Peyer's patch (tissue), 4 donors: Measurements from ENCODE around the gene BRD8. TPM values are rescaled to one million over a fixed set of nuclear protein-coding genes. Genes with fewer than 3 reads are reported as not detected.
"Not testable (repeated sequence)": the region's sequence is repeated elsewhere in the genome, so short reads cannot be mapped to it uniquely, and the experiment has no call there.

Experiments used
- DNase-seq, 3 donors: peaks; one replicate each; pipeline ENCODE4 v3.0.0-alpha.2; 2017 to 2019
- H3K27ac ChIP-seq, 4 donors: fragments of 200-600 bp; sonication (generic); one replicate each; pipeline ENCODE4 v1.5.1; 2016 to 2019
- H3K27me3 ChIP-seq, 2 donors: fragments of 200-600 bp; sonication (generic); one replicate each; pipeline ENCODE4 v1.5.1; 2019
- H3K36me3 ChIP-seq, 3 donors: fragments of 200-600 bp; sonication (generic); one replicate each; pipeline ENCODE4 v1.5.1; 2016 to 2019
- H3K4me1 ChIP-seq, 4 donors: fragments of 200-600 bp; sonication (generic); one replicate each; pipeline ENCODE4 v1.5.1; 2016 to 2019
- H3K4me3 ChIP-seq, 4 donors: fragments of 200-600 bp; sonication (generic); 1 replicate in 3 of 4; 2 replicates in 1 of 4; pipeline ENCODE4 v1.5.1; 2016 to 2019; ENCODE audit warnings: mild to moderate bottlenecking in 1 of 4
- H3K9me3 ChIP-seq, 4 donors: fragments of 200-600 bp; sonication (generic); one replicate each; pipeline ENCODE4 v1.5.1; 2016 to 2019; ENCODE audit warnings: mild to moderate bottlenecking in 1 of 4
- POLR2A ChIP-seq, 2 donors: fragments of 450-650 bp; IDR thresholded peaks; one replicate each; pipeline ENCODE4 v1.5.1; 2017; ENCODE audit warnings: antibody characterized with exemption in 2 of 2, mild to moderate bottlenecking in 2 of 2, moderate library complexity in 2 of 2
- total RNA-seq, 4 donors: library from RNA; depleted of rRNA; stranded (reverse); fragments of >200 nt; gene quantifications; one replicate each; pipeline ENCODE4 v1.1.0, GENCODE V29; 2016
- TF ChIP-seq, protein P1 (sequence below), 6 experiments: fragments of 450-650 bp in 4 of 6; fragments of 200-600 bp in 2 of 6; sonication (generic) in 1 of 6; IDR thresholded peaks; one replicate each; pipeline ENCODE4 v1.5.1; 2017 to 2019; ENCODE audit warnings: antibody characterized with exemption in 6 of 6, mild to moderate bottlenecking in 3 of 6, moderate library complexity in 1 of 6

Gene BRD8
- total RNA-seq, 4 donors from 2014 or later = 42.2 to 130 (median 70.8) TPM

DNA sequence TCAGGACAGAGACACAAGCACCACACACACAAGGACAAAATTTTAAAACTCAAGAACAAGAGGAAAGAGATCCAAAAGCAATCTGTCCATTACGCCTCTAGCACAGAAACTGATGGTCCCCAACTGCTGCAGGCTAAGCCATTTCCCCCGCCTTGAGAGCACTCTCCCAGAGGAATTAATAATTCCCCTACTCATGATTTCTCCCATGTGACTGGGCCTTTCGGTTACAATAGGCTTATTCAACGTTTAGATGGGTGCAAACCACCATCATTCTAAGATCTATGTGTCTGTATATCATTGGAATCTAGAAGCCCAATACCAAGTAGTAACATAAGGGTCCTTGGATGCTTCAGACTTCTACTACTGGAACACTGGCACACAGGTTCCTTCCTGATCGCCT lies 18.8 kb downstream of the BRD8 start:
- TF ChIP-seq, protein P1, sequence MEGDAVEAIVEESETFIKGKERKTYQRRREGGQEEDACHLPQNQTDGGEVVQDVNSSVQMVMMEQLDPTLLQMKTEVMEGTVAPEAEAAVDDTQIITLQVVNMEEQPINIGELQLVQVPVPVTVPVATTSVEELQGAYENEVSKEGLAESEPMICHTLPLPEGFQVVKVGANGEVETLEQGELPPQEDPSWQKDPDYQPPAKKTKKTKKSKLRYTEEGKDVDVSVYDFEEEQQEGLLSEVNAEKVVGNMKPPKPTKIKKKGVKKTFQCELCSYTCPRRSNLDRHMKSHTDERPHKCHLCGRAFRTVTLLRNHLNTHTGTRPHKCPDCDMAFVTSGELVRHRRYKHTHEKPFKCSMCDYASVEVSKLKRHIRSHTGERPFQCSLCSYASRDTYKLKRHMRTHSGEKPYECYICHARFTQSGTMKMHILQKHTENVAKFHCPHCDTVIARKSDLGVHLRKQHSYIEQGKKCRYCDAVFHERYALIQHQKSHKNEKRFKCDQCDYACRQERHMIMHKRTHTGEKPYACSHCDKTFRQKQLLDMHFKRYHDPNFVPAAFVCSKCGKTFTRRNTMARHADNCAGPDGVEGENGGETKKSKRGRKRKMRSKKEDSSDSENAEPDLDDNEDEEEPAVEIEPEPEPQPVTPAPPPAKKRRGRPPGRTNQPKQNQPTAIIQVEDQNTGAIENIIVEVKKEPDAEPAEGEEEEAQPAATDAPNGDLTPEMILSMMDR (IDR thresholded peaks at IDR 0.05) = no peak
- no peak for TF ChIP-seq POLR2A (IDR thresholded peaks at IDR 0.05)
- peaks cover 0 to 87% (median 0%) of the 10 kb centered on the region in 3 donors for H3K36me3 ChIP-seq
- no peak overlapping the region for H3K4me3 ChIP-seq
- no peaks in the 10 kb centered on the region for H3K9me3 ChIP-seq
- no peaks in the 10 kb centered on the region for H3K4me1 ChIP-seq
- DNase-seq = no peak
- H3K27ac ChIP-seq = no peak overlapping the region
- H3K27me3 ChIP-seq = no peaks in the 10 kb centered on the region

DNA sequence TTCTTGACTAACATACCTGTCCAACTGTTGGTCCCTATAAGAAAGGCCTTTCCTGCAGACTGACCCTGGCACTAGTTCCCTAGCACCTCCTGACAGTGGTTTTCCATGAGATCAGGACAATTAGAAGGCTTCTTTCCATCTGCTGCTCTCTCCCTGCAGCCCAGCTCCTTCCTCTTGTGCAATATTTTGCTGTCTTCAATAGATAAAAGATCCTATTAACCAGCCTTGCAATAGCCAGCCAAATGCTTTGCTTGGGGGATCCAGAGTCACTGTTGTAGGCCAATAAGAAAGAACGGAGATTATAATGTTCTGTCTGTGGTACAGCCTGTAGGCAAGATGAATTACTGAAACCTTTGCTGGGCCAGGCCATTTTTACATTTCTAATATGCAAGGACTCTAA lies 20.8 kb downstream of the BRD8 start:
- no peaks in the 10 kb centered on the region for H3K9me3 ChIP-seq
- peaks cover 0 to 66% (median 0%) of the 10 kb centered on the region in 3 donors for H3K36me3 ChIP-seq
- no peaks in the 10 kb centered on the region for H3K4me1 ChIP-seq
- no peak overlapping the region for H3K4me3 ChIP-seq
- H3K27ac ChIP-seq = no peak overlapping the region
- TF ChIP-seq POLR2A (IDR thresholded peaks at IDR 0.05) = no peak
- TF ChIP-seq, protein P1 (IDR thresholded peaks at IDR 0.05) = no peak
- H3K27me3 ChIP-seq = no peaks in the 10 kb centered on the region
- DNase-seq = no peak

DNA sequence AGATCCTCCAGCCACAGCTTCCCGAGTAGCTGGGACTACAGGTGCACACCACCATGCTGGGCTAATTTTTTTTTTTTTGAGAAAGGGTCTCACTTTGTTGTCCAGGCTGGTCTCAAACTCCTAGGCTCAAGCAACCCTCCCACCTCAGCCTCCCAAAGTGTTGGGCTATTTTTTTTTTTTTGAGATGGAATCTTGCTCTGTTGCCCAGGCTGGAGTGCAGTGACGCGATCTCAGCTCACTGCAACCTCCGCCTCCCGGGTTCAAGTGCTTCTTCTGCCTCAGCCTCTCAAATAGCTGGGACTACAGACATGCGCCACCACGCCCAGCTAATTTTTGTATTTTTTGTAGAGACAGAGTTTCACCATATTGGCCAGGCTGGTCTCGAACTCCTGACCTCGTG lies 22.5 kb downstream of the BRD8 start:
- H3K27ac ChIP-seq, H3K9me3 ChIP-seq, H3K4me1 ChIP-seq, H3K4me3 ChIP-seq, DNase-seq, H3K27me3 ChIP-seq: not testable (repeated sequence)
- peaks cover 0 to 50% (median 0%) of the 10 kb centered on the region in 3 donors for H3K36me3 ChIP-seq

DNA sequence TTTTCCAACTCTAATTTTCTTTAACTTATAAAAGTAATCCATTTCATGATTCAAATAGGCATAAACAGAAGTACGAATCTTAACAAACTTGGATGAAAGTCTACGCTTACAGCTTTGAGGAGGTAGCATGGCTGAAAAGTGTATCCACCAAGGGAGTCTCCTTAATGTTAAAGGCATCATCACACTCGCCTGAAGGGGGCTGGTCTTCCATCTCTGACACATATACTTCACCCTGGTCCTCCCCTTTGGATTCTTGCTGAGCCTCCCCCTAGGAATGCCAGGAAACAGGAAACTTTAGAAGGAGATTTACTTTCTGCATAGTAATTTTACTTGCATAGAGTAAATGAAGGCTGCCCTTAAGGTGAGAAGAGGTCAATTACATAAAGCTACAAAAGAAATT lies 28.9 kb downstream of the BRD8 start:
- H3K4me3 ChIP-seq = no peak overlapping the region
- H3K36me3 ChIP-seq = no peaks in the 10 kb centered on the region
- H3K27me3 ChIP-seq = no peaks in the 10 kb centered on the region
- TF ChIP-seq, protein P1 (IDR thresholded peaks at IDR 0.05) = no peak
- no peak for TF ChIP-seq POLR2A (IDR thresholded peaks at IDR 0.05)
- H3K9me3 ChIP-seq = no peaks in the 10 kb centered on the region
- no peak overlapping the region for H3K27ac ChIP-seq
- no peak for DNase-seq
- no peaks in the 10 kb centered on the region for H3K4me1 ChIP-seq

DNA sequence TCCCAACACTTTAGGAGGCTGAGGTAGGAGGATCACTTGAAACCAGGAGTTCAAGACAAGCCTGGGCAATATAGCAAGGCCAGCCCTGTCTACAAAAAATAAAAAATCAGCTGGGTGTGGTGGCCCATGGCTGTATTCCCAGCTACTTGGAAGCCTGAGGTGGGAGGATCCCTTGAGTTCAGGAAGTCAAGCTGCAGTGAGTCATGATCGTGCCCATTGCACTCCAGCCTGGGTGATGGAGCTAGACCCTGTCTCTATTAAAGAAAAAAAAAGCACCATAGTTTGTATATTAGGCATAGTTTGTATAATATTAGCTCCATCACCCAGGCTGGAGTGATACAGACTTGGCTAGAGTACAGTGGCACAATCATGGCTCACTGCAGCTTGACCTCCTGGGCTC lies 29.6 kb downstream of the BRD8 start:
- no peaks in the 10 kb centered on the region for H3K9me3 ChIP-seq
- no peak overlapping the region for H3K27ac ChIP-seq
- H3K36me3 ChIP-seq = no peaks in the 10 kb centered on the region
- no peak for DNase-seq
- H3K4me3 ChIP-seq = no peak overlapping the region
- TF ChIP-seq POLR2A (IDR thresholded peaks at IDR 0.05) = no peak
- TF ChIP-seq, protein P1 (IDR thresholded peaks at IDR 0.05) = no peak
- no peaks in the 10 kb centered on the region for H3K27me3 ChIP-seq
- no peaks in the 10 kb centered on the region for H3K4me1 ChIP-seq

DNA sequence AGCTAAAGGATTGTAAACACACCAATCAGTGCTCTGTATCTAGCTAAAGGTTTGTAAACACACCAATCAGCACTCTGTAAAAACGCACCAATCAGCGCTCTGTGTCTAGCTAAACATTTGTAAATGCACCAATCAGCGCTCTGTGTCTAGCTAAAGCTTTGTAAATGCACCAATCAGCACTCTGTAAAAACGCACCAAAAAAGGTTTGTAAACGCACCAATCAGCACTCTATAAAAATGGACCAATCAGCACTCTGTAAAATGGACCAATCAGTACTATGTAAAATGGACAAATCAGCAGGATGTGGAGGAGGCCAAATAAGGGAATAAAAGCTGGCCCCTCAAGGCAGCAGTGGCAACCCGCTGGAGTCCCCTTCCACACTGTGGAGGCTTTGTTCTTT lies 34.9 kb downstream of the BRD8 start:
- not testable (repeated sequence) for H3K36me3 ChIP-seq, H3K9me3 ChIP-seq, H3K4me3 ChIP-seq, H3K27ac ChIP-seq, H3K27me3 ChIP-seq, H3K4me1 ChIP-seq, DNase-seq

DNA sequence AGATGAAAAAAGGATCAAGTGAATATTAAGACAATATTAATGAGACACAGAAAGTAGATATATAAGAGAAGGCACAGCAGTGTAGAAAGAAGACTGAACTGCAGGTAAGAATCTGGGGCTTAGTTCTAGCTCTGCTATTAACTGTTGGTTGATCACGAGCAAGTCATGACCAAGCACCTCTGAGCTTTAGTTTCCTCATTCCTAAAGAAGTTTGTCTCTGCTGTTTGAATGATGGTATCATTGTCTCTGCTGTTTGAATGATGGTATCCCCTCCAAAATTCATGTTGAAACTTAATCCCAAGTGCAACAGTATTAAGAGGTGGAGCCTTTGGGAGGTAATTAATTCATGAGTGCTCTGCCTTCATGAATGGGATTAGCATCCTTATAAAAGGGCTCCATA lies 36.7 kb downstream of the BRD8 start:
- Histone ChIP-seq H3K4me3 (no peak overlapping the region), H3K36me3 (no peaks in the 10 kb centered on the region), H3K9me3 (no peaks in the 10 kb centered on the region), H3K4me1 (peaks cover 0 to 7% (median 0%) of the 10 kb centered on the region in 4 donors), H3K27me3 (no peaks in the 10 kb centered on the region), H3K27ac (no peak overlapping the region)
- no peak for DNase-seq
- TF ChIP-seq, protein P1 (IDR thresholded peaks at IDR 0.05) = no peak
- TF ChIP-seq POLR2A (IDR thresholded peaks at IDR 0.05) = no peak
